DOHH2 (cell line): ENCODE measurements around the gene SUFU.

Experiments
- EZH2phosphoT487 ChIP-seq: fragments of 200-600 bp; sonication (generic); IDR thresholded peaks from 2 replicates; pipeline ENCODE4 v1.6.1; 2017; ENCODE audit warnings: borderline replicate concordance, mild to moderate bottlenecking, antibody characterized with exemption, low read length, moderate library complexity, mixed read lengths
- TF ChIP-seq, protein P1 (sequence below): fragments of 200-600 bp; sonication (generic); IDR thresholded peaks from one replicate; pipeline ENCODE4 v1.5.1; 2014; ENCODE audit warnings: antibody characterized with exemption, mild to moderate bottlenecking, low read depth, low read length; ENCODE audit not compliant: poor library complexity, severe bottlenecking

DNA sequence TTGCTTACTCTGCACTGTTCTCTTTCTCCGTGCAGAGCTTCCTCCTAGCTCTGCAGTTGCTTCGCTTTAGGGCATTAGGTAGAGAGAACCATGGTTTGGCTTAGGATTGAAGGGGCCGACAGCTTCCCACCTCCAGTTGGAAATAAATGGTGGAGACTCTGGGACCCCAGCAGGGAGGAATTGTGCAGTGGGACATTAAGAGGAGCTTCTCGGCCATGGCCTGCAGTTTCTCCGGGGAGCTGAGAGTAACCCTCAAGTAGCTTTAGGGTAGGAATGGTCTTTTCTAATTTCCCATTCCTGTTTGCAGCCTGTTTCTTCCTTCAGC is 1.2 kb downstream of the SUFU start:
- no peak for TF ChIP-seq EZH2phosphoT487
- TF ChIP-seq, protein P1, sequence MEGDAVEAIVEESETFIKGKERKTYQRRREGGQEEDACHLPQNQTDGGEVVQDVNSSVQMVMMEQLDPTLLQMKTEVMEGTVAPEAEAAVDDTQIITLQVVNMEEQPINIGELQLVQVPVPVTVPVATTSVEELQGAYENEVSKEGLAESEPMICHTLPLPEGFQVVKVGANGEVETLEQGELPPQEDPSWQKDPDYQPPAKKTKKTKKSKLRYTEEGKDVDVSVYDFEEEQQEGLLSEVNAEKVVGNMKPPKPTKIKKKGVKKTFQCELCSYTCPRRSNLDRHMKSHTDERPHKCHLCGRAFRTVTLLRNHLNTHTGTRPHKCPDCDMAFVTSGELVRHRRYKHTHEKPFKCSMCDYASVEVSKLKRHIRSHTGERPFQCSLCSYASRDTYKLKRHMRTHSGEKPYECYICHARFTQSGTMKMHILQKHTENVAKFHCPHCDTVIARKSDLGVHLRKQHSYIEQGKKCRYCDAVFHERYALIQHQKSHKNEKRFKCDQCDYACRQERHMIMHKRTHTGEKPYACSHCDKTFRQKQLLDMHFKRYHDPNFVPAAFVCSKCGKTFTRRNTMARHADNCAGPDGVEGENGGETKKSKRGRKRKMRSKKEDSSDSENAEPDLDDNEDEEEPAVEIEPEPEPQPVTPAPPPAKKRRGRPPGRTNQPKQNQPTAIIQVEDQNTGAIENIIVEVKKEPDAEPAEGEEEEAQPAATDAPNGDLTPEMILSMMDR: no peak
